Neuronal stem cell (in vitro differentiated cells): ENCODE results near the gene SYT3.

Source experiments
- DNase-seq: peaks from one replicate; pipeline ENCODE4 v3.0.0-alpha.2; 2013; ENCODE audit warnings: low spot score
- H2AFZ ChIP-seq: one replicate; pipeline ENCODE4 v1.6.1; 2013; ENCODE audit warnings: mild to moderate bottlenecking, low read length, inconsistent platforms
- H2AK5ac ChIP-seq: 2 replicates; pipeline ENCODE4 v1.6.1; 2013; ENCODE audit warnings: low read depth, mild to moderate bottlenecking, inconsistent platforms, low read length, moderate library complexity, mixed read lengths
- H2BK120ac ChIP-seq: 2 replicates; pipeline ENCODE4 v1.6.1; 2013; ENCODE audit warnings: low read depth, mild to moderate bottlenecking, inconsistent platforms, low read length, moderate library complexity, mixed read lengths
- H2BK12ac ChIP-seq: one replicate; pipeline ENCODE4 v1.6.1; 2013; ENCODE audit warnings: low read length, inconsistent platforms
- H2BK15ac ChIP-seq: 2 replicates; pipeline ENCODE4 v1.6.1; 2013; ENCODE audit warnings: mild to moderate bottlenecking, low read length, inconsistent platforms, mixed read lengths
- H2BK5ac ChIP-seq: one replicate; pipeline ENCODE4 v1.6.1; 2013; ENCODE audit warnings: inconsistent platforms, mild to moderate bottlenecking, low read length, moderate library complexity
- H3K14ac ChIP-seq: one replicate; pipeline ENCODE4 v1.6.1; 2013; ENCODE audit warnings: low read length, inconsistent platforms
- H3K18ac ChIP-seq: 2 replicates; pipeline ENCODE4 v1.6.1; 2013; ENCODE audit warnings: low read length, inconsistent platforms
- H3K23ac ChIP-seq: 2 replicates; pipeline ENCODE4 v1.6.1; 2013; ENCODE audit warnings: low read depth, mild to moderate bottlenecking, mixed read lengths, low read length, inconsistent platforms; ENCODE audit not compliant: poor library complexity
- H3K27ac ChIP-seq: replicated peaks from 3 replicates; pipeline ENCODE4 v1.5.1; 2013; ENCODE audit warnings: low read length, inconsistent platforms
- H3K27me3 ChIP-seq, 3 experiments: 2 replicates each; pipeline ENCODE4 v1.6.1; 2013; ENCODE audit warnings: low read length in 3 of 3, mild to moderate bottlenecking in 2 of 3, inconsistent platforms in 1 of 3, low read depth in 1 of 3, mixed read lengths in 1 of 3, moderate library complexity in 1 of 3; ENCODE audit not compliant: control insufficient read depth in 3 of 3, insufficient read depth in 3 of 3
- H3K36me3 ChIP-seq, 2 donors: replicated peaks in 1 of 2; 2 replicates each; pipeline ENCODE4 v1.6.1; 2013; ENCODE audit warnings: low read length in 2 of 2; ENCODE audit not compliant: control insufficient read depth in 2 of 2, insufficient read depth in 2 of 2
- H3K4ac ChIP-seq: 2 replicates; pipeline ENCODE4 v1.6.1; 2013; ENCODE audit warnings: inconsistent platforms, mild to moderate bottlenecking, low read length, moderate library complexity
- H3K4me1 ChIP-seq, 2 donors: 1 replicate in 1 of 2; 2 replicates in 1 of 2; pipeline ENCODE4 v1.6.1; 2013; ENCODE audit warnings: low read length in 2 of 2, low read depth in 1 of 2; ENCODE audit not compliant: control insufficient read depth in 2 of 2, insufficient read depth in 1 of 2
- H3K4me2 ChIP-seq: one replicate; pipeline ENCODE4 v1.6.1; 2013; ENCODE audit warnings: mild to moderate bottlenecking, low read length, inconsistent platforms; ENCODE audit not compliant: insufficient read depth, poor library complexity, severe bottlenecking
- H3K4me3 ChIP-seq, 2 donors: 2 replicates each; pipeline ENCODE4 v1.5.1; 2013; ENCODE audit warnings: low read length in 2 of 2, mild to moderate bottlenecking in 2 of 2, inconsistent platforms in 1 of 2, moderate library complexity in 1 of 2
- H3K79me1 ChIP-seq: one replicate; pipeline ENCODE4 v1.6.1; 2013; ENCODE audit warnings: low read depth, mild to moderate bottlenecking, inconsistent platforms, low read length, moderate library complexity
- H3K9ac ChIP-seq: one replicate; pipeline ENCODE4 v1.6.1; 2013; ENCODE audit warnings: mild to moderate bottlenecking, low read depth, low read length, inconsistent platforms; ENCODE audit not compliant: poor library complexity
- H3K9me3 ChIP-seq, 2 donors: replicated peaks in 1 of 2; 2 replicates each; pipeline versions ENCODE3 to v1.6.1; 2013; ENCODE audit warnings: low read length in 2 of 2, mild to moderate bottlenecking in 2 of 2, inconsistent platforms in 1 of 2, low read depth in 1 of 2, mixed read lengths in 1 of 2, moderate library complexity in 1 of 2; ENCODE audit not compliant: control insufficient read depth in 2 of 2, insufficient read depth in 1 of 2
- H4K8ac ChIP-seq: one replicate; pipeline ENCODE4 v1.6.1; 2013; ENCODE audit warnings: low read depth, mild to moderate bottlenecking, inconsistent platforms, low read length, moderate library complexity
- H4K91ac ChIP-seq: one replicate; pipeline ENCODE4 v1.6.1; 2013; ENCODE audit warnings: low read length, low read depth, mild to moderate bottlenecking, inconsistent platforms; ENCODE audit not compliant: poor library complexity
- WGBS, 2 donors: extraction: QIAGEN DNeasy Blood & Tissue Kit; methylation state at CpG; one replicate each; pipeline ENCODE4 v1.1.7; 2013; ENCODE audit warnings: missing lambda C conversion rate in 2 of 2, mixed read lengths in 1 of 2; ENCODE audit not compliant: insufficient read length in 2 of 2, insufficient replicate concordance in 1 of 2; ENCODE audit errors: extremely low coverage in 2 of 2; 5-methylcytosine and 5-hydroxymethylcytosine counted together

SYT3 gene

DNA sequence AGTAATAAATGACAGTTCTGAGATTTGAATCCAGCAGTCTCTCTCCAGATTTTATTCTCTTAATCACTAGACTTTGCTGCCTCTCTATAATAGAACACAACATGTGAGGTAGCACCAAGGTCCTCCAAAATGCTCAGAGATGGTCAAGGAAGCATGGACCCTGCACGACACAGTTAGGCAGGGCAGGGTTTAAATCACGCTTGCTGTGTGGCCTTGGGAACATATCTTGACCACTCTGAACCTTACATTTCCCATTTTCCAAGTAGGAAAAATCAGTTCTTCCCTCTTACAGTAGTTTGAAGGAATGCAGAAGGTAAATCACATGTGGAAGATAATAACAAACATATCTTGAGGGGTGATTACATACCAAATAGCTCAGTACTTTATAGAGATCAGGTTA is 6.3 kb downstream of the SYT3 start:
- H3K27me3 ChIP-seq = peaks cover 0 to 23% (median 6%) of the 10 kb centered on the region in 3 experiments
- no CpG with 5 or more reads among the region's 2 CpGs for WGBS, 2 donors
- H3K14ac ChIP-seq = no peak overlapping the region

DNA sequence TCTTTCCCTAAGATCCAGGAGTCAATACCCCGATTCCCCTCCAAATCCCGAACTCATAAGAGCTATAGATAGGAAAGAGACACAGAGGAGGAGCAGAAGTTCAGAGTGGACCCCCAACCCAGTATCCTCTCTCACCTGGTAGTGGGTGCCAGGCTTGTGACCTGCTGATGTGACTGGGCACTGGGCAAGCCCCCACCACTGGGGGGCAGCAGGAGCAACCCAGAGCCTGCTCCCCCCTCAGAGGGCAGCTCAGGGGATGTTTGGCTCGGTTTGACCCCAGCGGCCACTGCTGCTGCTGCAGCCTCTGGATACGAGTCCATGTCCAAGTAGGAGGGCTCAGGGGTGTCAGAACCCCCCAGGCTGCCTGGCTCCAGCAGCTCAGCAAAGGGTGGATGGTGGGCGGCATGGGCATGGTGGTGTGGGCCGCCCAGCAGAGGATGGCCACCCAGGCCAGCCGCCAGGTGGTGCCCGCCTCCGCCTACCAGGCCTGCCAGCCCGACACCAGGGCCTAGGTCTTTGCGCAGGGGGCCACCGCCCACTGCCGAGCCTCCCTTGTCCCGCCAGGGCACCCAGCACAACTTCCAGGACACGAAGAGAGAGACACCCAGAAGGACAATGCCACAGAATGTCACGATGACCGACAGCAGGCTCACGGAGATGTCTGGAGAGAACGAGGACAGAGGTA is 7.4 kb downstream of the SYT3 start:
- H2BK12ac ChIP-seq = no peak overlapping the region
- H3K9ac ChIP-seq = no peak overlapping the region

More for the DNA sequence above, 6.3 kb downstream of the SYT3 start:
- Histone ChIP-seq H4K91ac (no peak overlapping the region), H3K9ac (no peak overlapping the region), H3K4ac (no peak overlapping the region), H2BK15ac (no peak overlapping the region), H3K27ac (no peak overlapping the region), H2AK5ac (no peak overlapping the region), H2BK5ac (no peak overlapping the region), H2AFZ (no peak overlapping the region), H3K36me3 (no peaks in the 10 kb centered on the region), H3K4me2 (no peak overlapping the region), H3K4me3 (no peak overlapping the region), H3K79me1 (no peaks in the 10 kb centered on the region), H3K23ac (no peak overlapping the region), H3K9me3 (peaks cover 8 to 15% of the 10 kb centered on the region in 2 donors), H4K8ac (no peak overlapping the region), H3K4me1 (no peaks in the 10 kb centered on the region), H2BK12ac (no peak overlapping the region), H2BK120ac (no peak overlapping the region), H3K18ac (no peak overlapping the region)
- no peak for DNase-seq

DNA sequence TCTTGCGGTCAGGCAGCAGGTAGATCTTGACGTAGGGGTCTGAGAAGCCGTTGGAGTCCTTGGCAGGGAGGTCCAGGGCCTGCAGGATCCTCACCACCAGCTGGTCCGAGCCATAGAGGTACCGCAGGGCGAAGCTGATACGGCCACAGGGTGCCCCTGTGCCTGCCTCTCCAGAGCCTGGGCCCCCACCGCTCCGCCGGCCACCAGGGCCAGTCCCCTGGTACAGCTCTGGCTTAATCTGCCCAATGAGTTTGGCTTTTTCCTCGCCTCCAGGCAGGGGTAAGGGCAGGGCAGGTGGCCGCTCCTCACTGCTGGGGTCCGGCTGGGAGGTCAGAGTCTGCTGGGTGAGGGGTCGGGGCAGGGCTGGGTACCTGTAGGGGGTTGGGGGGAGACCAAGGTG is 9.9 kb downstream of the SYT3 start:
- no peak for DNase-seq
- no peak overlapping the region for H4K91ac ChIP-seq
- no CpG with 5 or more reads among the region's 14 CpGs for WGBS, 2 donors

More for the DNA sequence above, 7.4 kb downstream of the SYT3 start:
- no peak overlapping the region for H3K27ac ChIP-seq
- H3K18ac ChIP-seq = peak overlapping the region; percentile 52
- no peaks in the 10 kb centered on the region for H3K79me1 ChIP-seq
- H2BK15ac ChIP-seq = no peak overlapping the region
- no CpG with 5 or more reads among the region's 20 CpGs for WGBS, 2 donors
- peak overlapping the region; percentile 34 for H2AK5ac ChIP-seq
- no peaks in the 10 kb centered on the region for H3K4me1 ChIP-seq
- DNase-seq = no peak
- no peak overlapping the region for H2BK5ac ChIP-seq
- H3K27me3 ChIP-seq = peaks cover 0 to 12% (median under 1%) of the 10 kb centered on the region in 3 experiments
- H3K4me2 ChIP-seq = no peak overlapping the region
- H3K23ac ChIP-seq = no peak overlapping the region
- no peak overlapping the region for H3K4ac ChIP-seq
- no peak overlapping the region for H3K14ac ChIP-seq
- H4K8ac ChIP-seq = no peak overlapping the region
- H3K36me3 ChIP-seq = no peaks in the 10 kb centered on the region
- H2BK120ac ChIP-seq = no peak overlapping the region
- no peak overlapping the region for H2AFZ ChIP-seq
- H3K9me3 ChIP-seq = peaks cover 8 to 15% of the 10 kb centered on the region in 2 donors
- H3K4me3 ChIP-seq = no peak overlapping the region
- H4K91ac ChIP-seq = no peak overlapping the region

DNA sequence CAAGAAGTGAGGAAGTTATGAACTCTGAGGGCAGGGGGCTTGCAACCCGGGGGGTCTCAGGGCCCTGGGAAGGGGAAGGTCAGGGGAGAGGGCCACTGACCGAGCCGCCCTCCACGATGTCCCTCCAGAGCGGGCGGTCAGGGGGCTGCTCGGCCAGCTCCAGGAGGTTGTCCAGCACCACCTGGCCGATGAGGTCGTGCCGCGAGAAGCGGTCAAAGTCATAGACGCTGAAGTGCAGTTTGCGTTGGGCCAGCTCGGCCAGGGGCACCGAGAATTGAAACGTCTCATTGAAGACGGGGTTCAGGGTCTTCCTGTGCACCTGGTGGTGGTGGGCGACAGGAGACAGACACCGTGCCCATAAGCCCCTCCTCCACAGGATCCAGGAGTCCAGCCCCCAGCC is 10.5 kb downstream of the SYT3 start:
- Histone ChIP-seq H3K9me3 (peaks cover 4 to 8% of the 10 kb centered on the region in 2 donors), H2BK120ac (no peak overlapping the region), H4K8ac (no peak overlapping the region), H3K4me1 (no peaks in the 10 kb centered on the region), H2BK5ac (no peak overlapping the region), H3K27me3 (peaks cover 0 to 14% (median 0%) of the 10 kb centered on the region in 3 experiments), H4K91ac (no peak overlapping the region), H3K14ac (peak overlapping the region; percentile 50), H2BK15ac (no peak overlapping the region), H3K9ac (no peak overlapping the region), H3K23ac (peak overlapping the region; percentile 92), H3K27ac (no peak overlapping the region), H3K79me1 (no peaks in the 10 kb centered on the region), H3K4me2 (no peak overlapping the region), H2BK12ac (no peak overlapping the region), H3K36me3 (no peaks in the 10 kb centered on the region), H3K18ac (peak overlapping the region; percentile 69), H3K4me3 (no peak overlapping the region), H3K4ac (no peak overlapping the region), H2AFZ (no peak overlapping the region), H2AK5ac (no peak overlapping the region)
- DNase-seq = no peak
- no CpG with 5 or more reads among the region's 20 CpGs for WGBS, 2 donors

More for the DNA sequence above, 9.9 kb downstream of the SYT3 start:
- H2BK12ac ChIP-seq = no peak overlapping the region
- H3K79me1 ChIP-seq = no peaks in the 10 kb centered on the region
- no peak overlapping the region for H3K23ac ChIP-seq
- H3K9ac ChIP-seq = no peak overlapping the region
- H4K8ac ChIP-seq = no peak overlapping the region
- peak overlapping the region; percentile 27 for H3K14ac ChIP-seq
- no peak overlapping the region for H3K4ac ChIP-seq
- H3K18ac ChIP-seq = peak overlapping the region; percentile 52
- peaks cover 8 to 10% of the 10 kb centered on the region in 2 donors for H3K9me3 ChIP-seq
- peaks cover 0 to 13% (median 0%) of the 10 kb centered on the region in 3 experiments for H3K27me3 ChIP-seq
- H2AFZ ChIP-seq = no peak overlapping the region
- no peak overlapping the region for H2BK15ac ChIP-seq
- no peaks in the 10 kb centered on the region for H3K36me3 ChIP-seq
- H2BK5ac ChIP-seq = no peak overlapping the region
- no peak overlapping the region for H3K27ac ChIP-seq
- H3K4me1 ChIP-seq = no peaks in the 10 kb centered on the region
- H2BK120ac ChIP-seq = no peak overlapping the region
- no peak overlapping the region for H3K4me3 ChIP-seq
- no peak overlapping the region for H3K4me2 ChIP-seq
- H2AK5ac ChIP-seq = no peak overlapping the region
